ENCODE results near the gene AZU1.

- TF ChIP-seq, protein P1, sequence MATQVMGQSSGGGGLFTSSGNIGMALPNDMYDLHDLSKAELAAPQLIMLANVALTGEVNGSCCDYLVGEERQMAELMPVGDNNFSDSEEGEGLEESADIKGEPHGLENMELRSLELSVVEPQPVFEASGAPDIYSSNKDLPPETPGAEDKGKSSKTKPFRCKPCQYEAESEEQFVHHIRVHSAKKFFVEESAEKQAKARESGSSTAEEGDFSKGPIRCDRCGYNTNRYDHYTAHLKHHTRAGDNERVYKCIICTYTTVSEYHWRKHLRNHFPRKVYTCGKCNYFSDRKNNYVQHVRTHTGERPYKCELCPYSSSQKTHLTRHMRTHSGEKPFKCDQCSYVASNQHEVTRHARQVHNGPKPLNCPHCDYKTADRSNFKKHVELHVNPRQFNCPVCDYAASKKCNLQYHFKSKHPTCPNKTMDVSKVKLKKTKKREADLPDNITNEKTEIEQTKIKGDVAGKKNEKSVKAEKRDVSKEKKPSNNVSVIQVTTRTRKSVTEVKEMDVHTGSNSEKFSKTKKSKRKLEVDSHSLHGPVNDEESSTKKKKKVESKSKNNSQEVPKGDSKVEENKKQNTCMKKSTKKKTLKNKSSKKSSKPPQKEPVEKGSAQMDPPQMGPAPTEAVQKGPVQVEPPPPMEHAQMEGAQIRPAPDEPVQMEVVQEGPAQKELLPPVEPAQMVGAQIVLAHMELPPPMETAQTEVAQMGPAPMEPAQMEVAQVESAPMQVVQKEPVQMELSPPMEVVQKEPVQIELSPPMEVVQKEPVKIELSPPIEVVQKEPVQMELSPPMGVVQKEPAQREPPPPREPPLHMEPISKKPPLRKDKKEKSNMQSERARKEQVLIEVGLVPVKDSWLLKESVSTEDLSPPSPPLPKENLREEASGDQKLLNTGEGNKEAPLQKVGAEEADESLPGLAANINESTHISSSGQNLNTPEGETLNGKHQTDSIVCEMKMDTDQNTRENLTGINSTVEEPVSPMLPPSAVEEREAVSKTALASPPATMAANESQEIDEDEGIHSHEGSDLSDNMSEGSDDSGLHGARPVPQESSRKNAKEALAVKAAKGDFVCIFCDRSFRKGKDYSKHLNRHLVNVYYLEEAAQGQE (IDR thresholded peaks at IDR 0.05; ENCODE audit: insufficient read depth in 1 of 2, low read depth in 2 of 2, low read length in 2 of 2), result no peak
- TF ChIP-seq POLR2AphosphoS5 (IDR thresholded peaks at IDR 0.05; ENCODE audit: low read depth, low read length) (no peak), TAF1 (IDR thresholded peaks at IDR 0.05; ENCODE audit: borderline replicate concordance, insufficient read depth, low read length) (no peak), SIN3A (IDR thresholded peaks at IDR 0.05; ENCODE audit: borderline replicate concordance, insufficient read depth, low read length) (no peak), FOXP2 (optimal IDR thresholded peaks at IDR 0.05; ENCODE audit: borderline replicate concordance, extremely low read depth, extremely low read length, insufficient read depth) (no peak)
Observed at GRCh38 chr19:807627-808422, 19.8 kb upstream of the AZU1 start.
